Trophoblast cell (in vitro differentiated cells and primary cell): ENCODE measurements around the gene DLK2.

Experiments used
- DNase-seq, 2 donors: peaks; one replicate each; pipeline ENCODE4 v3.0.0-alpha.2; 2016
- H2AFZ ChIP-seq: 2 replicates; pipeline ENCODE4 v1.6.1; 2013; ENCODE audit warnings: low read length, moderate library complexity, mild to moderate bottlenecking; ENCODE audit not compliant: insufficient read depth, poor library complexity
- H2AK5ac ChIP-seq: 2 replicates; pipeline ENCODE4 v1.6.1; 2013; ENCODE audit warnings: mild to moderate bottlenecking, low read length
- H2BK120ac ChIP-seq: 2 replicates; pipeline ENCODE4 v1.6.1; 2013; ENCODE audit warnings: low read length, mild to moderate bottlenecking, moderate library complexity; ENCODE audit not compliant: insufficient read depth, poor library complexity
- H2BK12ac ChIP-seq: 2 replicates; pipeline ENCODE4 v1.6.1; 2013; ENCODE audit warnings: mild to moderate bottlenecking, low read length, moderate library complexity
- H2BK5ac ChIP-seq: 2 replicates; pipeline ENCODE4 v1.6.1; 2013; ENCODE audit warnings: low read length, low read depth, moderate library complexity, mild to moderate bottlenecking; ENCODE audit not compliant: poor library complexity
- H3K14ac ChIP-seq: 2 replicates; pipeline ENCODE4 v1.6.1; 2013; ENCODE audit warnings: mild to moderate bottlenecking, low read length
- H3K18ac ChIP-seq: 2 replicates; pipeline ENCODE4 v1.6.1; 2013; ENCODE audit warnings: mild to moderate bottlenecking, low read length
- H3K23ac ChIP-seq: 2 replicates; pipeline ENCODE4 v1.6.1; 2013; ENCODE audit warnings: low read length
- H3K27ac ChIP-seq: 2 replicates; pipeline ENCODE4 v1.5.1; 2013; ENCODE audit warnings: low read depth, mild to moderate bottlenecking, inconsistent platforms, low read length, moderate library complexity
- H3K27me3 ChIP-seq: 2 replicates; pipeline ENCODE4 v1.6.1; 2013; ENCODE audit warnings: inconsistent platforms, mild to moderate bottlenecking, low read length, moderate library complexity; ENCODE audit not compliant: insufficient read depth
- H3K36me3 ChIP-seq, 2 experiments: 1 replicate in 1 of 2; 2 replicates in 1 of 2; pipeline ENCODE4 v1.6.1; 2013; ENCODE audit warnings: low read length in 2 of 2, mild to moderate bottlenecking in 2 of 2, moderate library complexity in 1 of 2; ENCODE audit not compliant: insufficient read depth in 2 of 2, control insufficient read depth in 1 of 2
- H3K4ac ChIP-seq: 2 replicates; pipeline ENCODE4 v1.6.1; 2013; ENCODE audit warnings: low read depth, mild to moderate bottlenecking, low read length, moderate library complexity
- H3K4me1 ChIP-seq, 2 experiments: 1 replicate in 1 of 2; 2 replicates in 1 of 2; pipeline ENCODE4 v1.6.1; 2013; ENCODE audit warnings: low read length in 2 of 2, mild to moderate bottlenecking in 2 of 2, moderate library complexity in 1 of 2; ENCODE audit not compliant: insufficient read depth in 2 of 2, control insufficient read depth in 1 of 2
- H3K4me2 ChIP-seq: 2 replicates; pipeline ENCODE4 v1.6.1; 2013; ENCODE audit warnings: inconsistent platforms, mild to moderate bottlenecking, low read length, moderate library complexity
- H3K4me3 ChIP-seq: 2 replicates; pipeline ENCODE4 v1.5.1; 2013; ENCODE audit warnings: mild to moderate bottlenecking, low read depth, low read length, inconsistent platforms
- H3K79me1 ChIP-seq: one replicate; pipeline ENCODE4 v1.6.1; 2013; ENCODE audit warnings: low read length
- H3K79me2 ChIP-seq: 2 replicates; pipeline ENCODE4 v1.6.1; 2013; ENCODE audit warnings: low read length, mild to moderate bottlenecking; ENCODE audit not compliant: control insufficient read depth, insufficient read depth, poor library complexity
- H3K9ac ChIP-seq: 2 replicates; pipeline ENCODE4 v1.6.1; 2013; ENCODE audit warnings: mild to moderate bottlenecking, low read length
- H3K9me3 ChIP-seq: 2 replicates; pipeline ENCODE4 v1.6.1; 2013; ENCODE audit warnings: low read depth, mild to moderate bottlenecking, control low read depth, inconsistent platforms, low read length; ENCODE audit not compliant: insufficient read depth
- H4K12ac ChIP-seq: 2 replicates; pipeline ENCODE4 v1.6.1; 2013; ENCODE audit warnings: low read depth, mild to moderate bottlenecking, low read length, moderate library complexity
- H4K8ac ChIP-seq: 2 replicates; pipeline ENCODE4 v1.6.1; 2013; ENCODE audit warnings: low read depth, mild to moderate bottlenecking, low read length, moderate library complexity
- H4K91ac ChIP-seq: one replicate; pipeline ENCODE4 v1.6.1; 2013; ENCODE audit warnings: low read depth, mild to moderate bottlenecking, low read length, moderate library complexity
- WGBS: extraction: QIAGEN DNeasy Blood & Tissue Kit; methylation state at CpG from one replicate; pipeline ENCODE4 v1.1.7; 2013; ENCODE audit warnings: missing lambda C conversion rate; ENCODE audit not compliant: insufficient read length, insufficient coverage; ENCODE audit errors: extremely low coverage; 5-methylcytosine and 5-hydroxymethylcytosine counted together

Gene DLK2

GRCh38 chr6:43496370-43497128, 41.2 kb upstream of the DLK2 start:
- H2AK5ac ChIP-seq: no peak overlapping the region
- H4K12ac ChIP-seq: no peak overlapping the region
- peaks cover 27 to 37% of the 10 kb centered on the region in 2 experiments for H3K36me3 ChIP-seq
- H2BK120ac ChIP-seq: no peak overlapping the region
- H3K9ac ChIP-seq: no peak overlapping the region
- H3K27me3 ChIP-seq: no peaks in the 10 kb centered on the region
- peak overlapping the region; percentile 4 for H4K91ac ChIP-seq
- H3K27ac ChIP-seq: peak overlapping the region; percentile 63
- H3K4me3 ChIP-seq: no peak overlapping the region
- peaks cover 2% of the 10 kb centered on the region for H3K79me2 ChIP-seq
- peaks cover 9% of the 10 kb centered on the region for H3K79me1 ChIP-seq
- no peak overlapping the region for H2AFZ ChIP-seq
- no peak overlapping the region for H3K14ac ChIP-seq
- DNase-seq: peak; percentile 87 to 89
- H3K9me3 ChIP-seq: no peaks in the 10 kb centered on the region
- no peak overlapping the region for H3K23ac ChIP-seq
- H3K4ac ChIP-seq: no peak overlapping the region
- H3K18ac ChIP-seq: no peak overlapping the region
- H2BK5ac ChIP-seq: no peak overlapping the region
- H2BK12ac ChIP-seq: no peak overlapping the region
- H4K8ac ChIP-seq: no peak overlapping the region
- peak overlapping the region; percentile 36 for H3K4me2 ChIP-seq
- no CpG with 5 or more reads among the region's 18 CpGs for WGBS
- peaks cover 33 to 44% of the 10 kb centered on the region in 2 experiments for H3K4me1 ChIP-seq

- no peaks in the 10 kb centered on the region for H3K9me3 ChIP-seq
- WGBS: no CpG with 5 or more reads among the region's 4 CpGs
- H4K12ac ChIP-seq: no peak overlapping the region
Measured at GRCh38 chr6:43495409-43495941, 40.1 kb upstream of the DLK2 start.

DNA sequence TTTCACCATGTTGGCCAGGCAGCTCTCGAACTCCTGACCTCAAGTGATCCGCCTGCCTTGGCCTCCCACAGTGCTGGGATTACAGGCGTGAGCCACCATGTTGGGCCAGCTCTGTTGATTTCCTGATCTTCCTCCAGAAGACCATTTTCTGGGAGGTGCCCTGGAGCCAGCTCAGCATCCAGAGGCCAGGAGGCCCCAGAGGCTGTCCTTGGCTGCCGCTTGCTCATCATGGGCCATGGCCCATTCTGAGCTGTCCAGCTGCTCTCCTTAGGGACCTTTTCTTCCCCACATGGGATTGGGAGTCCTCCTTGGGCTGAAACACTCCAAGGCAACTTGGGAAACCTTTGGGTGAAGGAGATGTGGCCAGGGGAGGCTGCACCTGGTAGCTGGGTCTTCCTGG, 39.4 kb upstream of the DLK2 start:
- Histone ChIP-seq H3K4me2 (no peak overlapping the region), H2BK5ac (peak overlapping the region; percentile 9), H3K14ac (peak overlapping the region; percentile 4), H3K27ac (peak overlapping the region; percentile 6), H3K79me1 (peaks cover 9% of the 10 kb centered on the region), H4K8ac (no peak overlapping the region), H3K9ac (no peak overlapping the region), H3K4ac (no peak overlapping the region), H3K23ac (no peak overlapping the region), H4K91ac (peak overlapping the region; percentile 40), H2AFZ (no peak overlapping the region), H2BK12ac (peak overlapping the region; percentile 19), H3K18ac (peak overlapping the region; percentile 75), H3K4me3 (no peak overlapping the region), H4K12ac (no peak overlapping the region), H3K27me3 (no peaks in the 10 kb centered on the region), H2BK120ac (peak overlapping the region; percentile 5), H3K79me2 (peaks cover 2% of the 10 kb centered on the region), H3K9me3 (no peaks in the 10 kb centered on the region), H3K36me3 (peaks cover 12 to 19% of the 10 kb centered on the region in 2 experiments), H2AK5ac (peak overlapping the region; percentile 53), H3K4me1 (peaks cover 39 to 49% of the 10 kb centered on the region in 2 experiments)
- no CpG with 5 or more reads among the region's 4 CpGs for WGBS
- no peak for DNase-seq

More at GRCh38 chr6:43495409-43495941, 40.1 kb upstream of the DLK2 start:
- Histone ChIP-seq H3K4me3 (no peak overlapping the region), H4K8ac (no peak overlapping the region), H3K27ac (peak overlapping the region; percentile 63), H3K4me1 (peaks cover 33 to 44% of the 10 kb centered on the region in 2 experiments), H3K4me2 (no peak overlapping the region), H2AFZ (no peak overlapping the region), H3K79me2 (peaks cover 2% of the 10 kb centered on the region), H3K14ac (no peak overlapping the region), H3K9ac (no peak overlapping the region), H3K23ac (no peak overlapping the region), H4K91ac (peak overlapping the region; percentile 40), H2BK120ac (no peak overlapping the region), H3K36me3 (peaks cover 19 to 26% of the 10 kb centered on the region in 2 experiments), H2BK12ac (no peak overlapping the region), H3K18ac (peak overlapping the region; percentile 75), H3K27me3 (no peaks in the 10 kb centered on the region), H2AK5ac (peak overlapping the region; percentile 53), H3K79me1 (peaks cover 9% of the 10 kb centered on the region), H3K4ac (no peak overlapping the region), H2BK5ac (no peak overlapping the region)
- peak; percentile 94 to 98 for DNase-seq

DNA sequence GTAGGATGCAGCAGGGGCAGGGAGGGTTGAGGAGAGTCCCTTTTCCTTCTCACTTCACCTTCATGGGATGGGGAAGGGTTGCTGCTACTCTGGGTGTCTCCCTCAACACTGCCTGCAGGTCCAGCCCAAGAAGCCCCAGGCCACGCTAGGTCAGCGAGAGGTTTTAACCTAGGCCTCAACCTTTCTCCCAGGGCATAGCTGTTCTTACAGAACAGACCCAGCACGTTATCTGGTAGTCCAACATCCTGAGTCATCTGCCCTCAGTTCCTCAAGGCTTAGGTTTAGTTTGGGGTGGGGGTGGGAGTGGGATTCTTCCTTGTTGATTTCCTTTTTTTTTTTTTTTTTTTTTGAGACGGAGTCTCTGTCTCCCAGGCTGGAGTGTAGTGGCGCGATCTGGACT, 39.0 kb upstream of the DLK2 start:
- H2AK5ac ChIP-seq: no peak overlapping the region
- H3K4ac ChIP-seq: no peak overlapping the region
- no peak overlapping the region for H3K27ac ChIP-seq
- H3K14ac ChIP-seq: no peak overlapping the region
- no peaks in the 10 kb centered on the region for H3K27me3 ChIP-seq
- no peak overlapping the region for H3K23ac ChIP-seq
- no peak overlapping the region for H4K91ac ChIP-seq
- peaks cover 43 to 53% of the 10 kb centered on the region in 2 experiments for H3K4me1 ChIP-seq
- no peak overlapping the region for H2BK12ac ChIP-seq
- H4K8ac ChIP-seq: no peak overlapping the region
- no peak overlapping the region for H2AFZ ChIP-seq
- H2BK120ac ChIP-seq: no peak overlapping the region
- H3K4me3 ChIP-seq: no peak overlapping the region
- H3K79me1 ChIP-seq: peaks cover 9% of the 10 kb centered on the region
- peaks cover 2% of the 10 kb centered on the region for H3K79me2 ChIP-seq
- no peaks in the 10 kb centered on the region for H3K9me3 ChIP-seq
- H3K4me2 ChIP-seq: no peak overlapping the region
- peaks cover 9 to 14% of the 10 kb centered on the region in 2 experiments for H3K36me3 ChIP-seq
- no peak overlapping the region for H4K12ac ChIP-seq
- WGBS: no CpG with 5 or more reads among the region's 6 CpGs
- no peak overlapping the region for H3K9ac ChIP-seq
- no peak overlapping the region for H2BK5ac ChIP-seq
- DNase-seq: peak; percentile 72 to 78
- no peak overlapping the region for H3K18ac ChIP-seq
